Ascending aorta (tissue), 2 donors: ENCODE results near the gene KLC1. TPM values are rescaled to one million over a fixed set of nuclear protein-coding genes. Genes with fewer than 3 reads are reported as not detected.

ENCODE experiments used
- DNase-seq, 2 donors: peaks; one replicate each; pipeline ENCODE4 v3.0.0-alpha.2; 2019; ENCODE audit warnings: low spot score in 2 of 2
- H3K27ac ChIP-seq, 2 donors: fragments of 200-600 bp; sonication (generic); one replicate each; pipeline ENCODE4 v1.5.1; 2016 to 2017; ENCODE audit warnings: mild to moderate bottlenecking in 1 of 2
- H3K27me3 ChIP-seq: fragments of 200-600 bp; sonication (generic); one replicate; pipeline ENCODE4 v1.5.1; 2017
- H3K36me3 ChIP-seq, 2 donors: fragments of 200-600 bp; sonication (generic); one replicate each; pipeline ENCODE4 v1.5.1; 2016
- H3K4me1 ChIP-seq, 2 donors: fragments of 200-600 bp; sonication (generic); one replicate each; pipeline ENCODE4 v1.5.1; 2016 to 2017; ENCODE audit warnings: mild to moderate bottlenecking in 1 of 2
- H3K4me3 ChIP-seq, 2 donors: fragments of 200-600 bp; sonication (generic); one replicate each; pipeline ENCODE4 v1.5.1; 2016 to 2017; ENCODE audit warnings: mild to moderate bottlenecking in 1 of 2
- H3K9me3 ChIP-seq, 2 donors: fragments of 200-600 bp; sonication (generic); one replicate each; pipeline ENCODE4 v1.5.1; 2016
- intact Hi-C: fragments of 100-400 bp; cut with DNase I; formaldehyde crosslinking; loops from one replicate; pipeline ENCODE4 v1.15.1; 2023
- total RNA-seq: library from RNA; depleted of rRNA; stranded (reverse); fragments of >200 nt; gene quantifications from one replicate; pipeline ENCODE4 v1.1.0, GENCODE V29; 2016
- TF ChIP-seq, protein P1 (sequence below), 3 experiments: fragments of 200-600 bp in 2 of 3; fragments of 450-650 bp in 1 of 3; sonication (generic) in 2 of 3; IDR thresholded peaks; one replicate each; pipeline ENCODE4 v1.5.1; 2016 to 2019; ENCODE audit warnings: antibody characterized with exemption in 3 of 3, mild to moderate bottlenecking in 1 of 3, moderate library complexity in 1 of 3

KLC1 gene
- total RNA-seq, 1 donor from 2014 or later = 302 TPM

GRCh38 chr14:103659631-103660030 is 30.6 kb downstream of the KLC1 start:
- H3K27ac ChIP-seq = no peak overlapping the region
- peaks cover 68 to 93% of the 10 kb centered on the region in 2 donors for H3K36me3 ChIP-seq
- no peak for DNase-seq
- TF ChIP-seq, protein P1, sequence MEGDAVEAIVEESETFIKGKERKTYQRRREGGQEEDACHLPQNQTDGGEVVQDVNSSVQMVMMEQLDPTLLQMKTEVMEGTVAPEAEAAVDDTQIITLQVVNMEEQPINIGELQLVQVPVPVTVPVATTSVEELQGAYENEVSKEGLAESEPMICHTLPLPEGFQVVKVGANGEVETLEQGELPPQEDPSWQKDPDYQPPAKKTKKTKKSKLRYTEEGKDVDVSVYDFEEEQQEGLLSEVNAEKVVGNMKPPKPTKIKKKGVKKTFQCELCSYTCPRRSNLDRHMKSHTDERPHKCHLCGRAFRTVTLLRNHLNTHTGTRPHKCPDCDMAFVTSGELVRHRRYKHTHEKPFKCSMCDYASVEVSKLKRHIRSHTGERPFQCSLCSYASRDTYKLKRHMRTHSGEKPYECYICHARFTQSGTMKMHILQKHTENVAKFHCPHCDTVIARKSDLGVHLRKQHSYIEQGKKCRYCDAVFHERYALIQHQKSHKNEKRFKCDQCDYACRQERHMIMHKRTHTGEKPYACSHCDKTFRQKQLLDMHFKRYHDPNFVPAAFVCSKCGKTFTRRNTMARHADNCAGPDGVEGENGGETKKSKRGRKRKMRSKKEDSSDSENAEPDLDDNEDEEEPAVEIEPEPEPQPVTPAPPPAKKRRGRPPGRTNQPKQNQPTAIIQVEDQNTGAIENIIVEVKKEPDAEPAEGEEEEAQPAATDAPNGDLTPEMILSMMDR (IDR thresholded peaks at IDR 0.05) = no peak
- intact Hi-C loops = no loop called here
- H3K4me3 ChIP-seq = no peak overlapping the region
- H3K4me1 ChIP-seq = peaks cover under 1 to 17% of the 10 kb centered on the region in 2 donors
- H3K9me3 ChIP-seq = no peaks in the 10 kb centered on the region
- H3K27me3 ChIP-seq = no peaks in the 10 kb centered on the region

DNA sequence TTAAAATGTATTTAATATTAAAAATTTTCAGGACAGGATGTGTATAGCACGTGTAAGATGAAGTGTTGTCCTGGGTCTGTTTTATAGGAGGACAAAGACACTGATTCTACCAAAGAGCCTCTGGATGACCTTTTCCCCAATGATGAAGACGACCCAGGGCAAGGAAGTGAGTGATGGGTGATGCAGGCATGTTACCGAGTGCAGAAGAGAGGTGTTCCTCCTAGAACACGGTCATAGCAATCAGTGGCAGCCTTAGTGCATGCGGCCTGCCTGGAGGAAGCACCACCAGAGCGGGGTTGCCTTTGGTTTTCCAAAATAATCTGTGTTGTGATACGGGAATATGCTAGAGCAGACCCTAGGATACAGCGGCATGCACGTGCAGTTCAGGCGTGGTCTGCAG is 33.0 kb downstream of the KLC1 start:
- Histone ChIP-seq H3K4me1 (peaks cover 0 to 17% of the 10 kb centered on the region in 2 donors), H3K9me3 (no peaks in the 10 kb centered on the region), H3K4me3 (no peak overlapping the region), H3K27ac (no peak overlapping the region), H3K36me3 (peaks cover 59 to 89% of the 10 kb centered on the region in 2 donors), H3K27me3 (no peaks in the 10 kb centered on the region)
- no peak for DNase-seq
- intact Hi-C loops = no loop called here
- TF ChIP-seq, protein P1 (IDR thresholded peaks at IDR 0.05) = no peak

DNA sequence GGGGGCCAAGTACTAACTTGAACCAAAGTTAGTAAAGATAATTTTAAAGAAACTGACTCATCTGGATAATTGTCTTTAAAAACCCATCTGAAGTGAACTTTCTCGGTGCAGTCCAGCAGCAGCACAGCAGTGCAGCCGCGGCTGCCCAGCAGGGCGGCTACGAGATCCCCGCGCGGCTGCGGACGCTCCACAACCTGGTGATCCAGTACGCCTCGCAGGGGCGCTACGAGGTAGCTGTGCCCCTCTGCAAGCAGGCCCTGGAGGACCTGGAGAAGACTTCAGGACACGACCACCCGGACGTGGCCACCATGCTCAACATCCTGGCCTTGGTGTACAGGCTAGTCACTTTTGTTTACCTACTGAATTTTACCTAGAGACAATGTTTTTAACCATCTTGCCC is 33.6 kb downstream of the KLC1 start:
- H3K27ac ChIP-seq = no peak overlapping the region
- TF ChIP-seq, protein P1 (IDR thresholded peaks at IDR 0.05) = no peak
- peaks cover 61 to 89% of the 10 kb centered on the region in 2 donors for H3K36me3 ChIP-seq
- intact Hi-C loops = no loop called here
- H3K4me1 ChIP-seq = peaks cover 0 to 17% of the 10 kb centered on the region in 2 donors
- no peak for DNase-seq
- H3K4me3 ChIP-seq = no peak overlapping the region
- no peaks in the 10 kb centered on the region for H3K9me3 ChIP-seq
- H3K27me3 ChIP-seq = no peaks in the 10 kb centered on the region

DNA sequence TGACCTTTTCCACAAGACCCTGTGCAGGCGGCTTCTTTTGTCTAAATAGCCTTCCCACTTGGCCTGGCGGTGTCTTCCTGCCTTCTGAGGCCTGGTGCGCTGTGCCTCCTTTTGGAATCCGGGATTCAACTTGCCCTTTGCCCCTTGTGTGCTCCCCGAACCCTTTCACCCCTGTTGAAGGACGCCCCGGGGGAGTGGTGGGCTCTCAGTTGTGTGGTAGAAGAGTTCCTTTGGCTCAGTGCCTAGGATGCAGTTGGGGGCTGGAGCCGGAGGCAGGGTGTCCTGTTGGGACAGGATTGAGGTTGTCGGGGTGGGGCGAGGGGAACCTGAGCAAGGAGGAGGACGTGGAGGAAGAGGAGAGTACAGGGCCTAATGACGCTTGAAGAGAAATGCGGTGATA is 34.5 kb downstream of the KLC1 start:
- peak overlapping the region; percentile 43 to 71 for H3K27ac ChIP-seq
- no peak overlapping the region for H3K4me3 ChIP-seq
- no peak for DNase-seq
- no peaks in the 10 kb centered on the region for H3K9me3 ChIP-seq
- TF ChIP-seq, protein P1 (IDR thresholded peaks at IDR 0.05) = no peak
- H3K27me3 ChIP-seq = no peaks in the 10 kb centered on the region
- peaks cover 0 to 17% of the 10 kb centered on the region in 2 donors for H3K4me1 ChIP-seq
- peaks cover 71 to 92% of the 10 kb centered on the region in 2 donors for H3K36me3 ChIP-seq
- intact Hi-C loops = no loop called here

DNA sequence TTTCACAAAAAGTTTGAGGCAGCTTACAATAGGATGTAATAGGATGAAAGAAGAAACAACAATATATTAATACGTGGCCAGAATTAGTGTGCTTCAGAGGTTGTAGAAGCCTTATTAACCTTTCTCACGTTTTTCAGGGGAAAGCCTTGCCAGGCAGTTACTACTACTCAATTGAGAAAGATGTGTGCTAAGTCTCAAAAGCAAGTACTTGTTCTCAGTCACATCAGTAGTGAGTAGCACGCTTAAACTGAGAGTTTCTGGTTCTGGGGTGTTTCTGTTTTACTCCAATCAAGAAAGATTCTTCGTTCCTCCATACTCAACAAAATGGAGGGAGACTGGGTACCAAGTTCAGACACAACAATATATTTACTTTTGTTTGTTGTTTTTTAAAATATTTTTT is 38.7 kb downstream of the KLC1 start:
- H3K4me1 ChIP-seq = peaks cover 0 to 17% of the 10 kb centered on the region in 2 donors
- peaks cover 69 to 90% of the 10 kb centered on the region in 2 donors for H3K36me3 ChIP-seq
- no peak overlapping the region for H3K27ac ChIP-seq
- TF ChIP-seq, protein P1 (IDR thresholded peaks at IDR 0.05) = no peak
- DNase-seq = no peak
- no peaks in the 10 kb centered on the region for H3K9me3 ChIP-seq
- no peaks in the 10 kb centered on the region for H3K27me3 ChIP-seq
- intact Hi-C loops = no loop called here
- no peak overlapping the region for H3K4me3 ChIP-seq

- H3K4me3 ChIP-seq = no peak overlapping the region
- intact Hi-C loops = no loop called here
- no peak overlapping the region for H3K27ac ChIP-seq
- H3K36me3 ChIP-seq = peaks cover 70 to 91% of the 10 kb centered on the region in 2 donors
- no peaks in the 10 kb centered on the region for H3K9me3 ChIP-seq
- TF ChIP-seq, protein P1 (IDR thresholded peaks at IDR 0.05) = no peak
- H3K27me3 ChIP-seq = no peaks in the 10 kb centered on the region
- no peak for DNase-seq
- H3K4me1 ChIP-seq = peaks cover 0 to 17% of the 10 kb centered on the region in 2 donors
Measured at GRCh38 chr14:103668117-103668516, 39.1 kb downstream of the KLC1 start.
